ENCODE measurements around the gene CCHCR1.

The CCHCR1 gene

GRCh38 chr6:31096656-31097055, 60.9 kb downstream of the CCHCR1 start:
- DNase-seq = no peak

DNA sequence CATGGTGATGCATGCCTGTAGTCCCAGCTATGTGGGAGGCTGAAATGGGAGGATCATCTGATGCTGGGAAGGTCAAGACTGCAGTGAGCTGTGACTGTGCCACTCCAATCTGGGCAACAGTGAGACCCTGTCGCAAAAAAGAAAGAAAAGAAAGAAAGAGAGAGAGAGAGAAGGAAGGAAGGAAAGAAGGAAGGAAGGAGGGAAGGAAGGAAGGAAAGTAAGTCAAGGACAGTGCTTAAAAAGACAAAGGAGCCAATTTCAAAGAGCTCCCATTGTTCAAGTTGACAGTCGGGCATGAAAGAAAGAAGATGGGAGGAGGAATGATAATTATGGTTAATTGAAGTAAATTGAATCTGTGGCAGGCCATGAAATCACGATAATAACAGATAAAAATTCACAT, 61.4 kb downstream of the CCHCR1 start:
- no peak for DNase-seq

DNA sequence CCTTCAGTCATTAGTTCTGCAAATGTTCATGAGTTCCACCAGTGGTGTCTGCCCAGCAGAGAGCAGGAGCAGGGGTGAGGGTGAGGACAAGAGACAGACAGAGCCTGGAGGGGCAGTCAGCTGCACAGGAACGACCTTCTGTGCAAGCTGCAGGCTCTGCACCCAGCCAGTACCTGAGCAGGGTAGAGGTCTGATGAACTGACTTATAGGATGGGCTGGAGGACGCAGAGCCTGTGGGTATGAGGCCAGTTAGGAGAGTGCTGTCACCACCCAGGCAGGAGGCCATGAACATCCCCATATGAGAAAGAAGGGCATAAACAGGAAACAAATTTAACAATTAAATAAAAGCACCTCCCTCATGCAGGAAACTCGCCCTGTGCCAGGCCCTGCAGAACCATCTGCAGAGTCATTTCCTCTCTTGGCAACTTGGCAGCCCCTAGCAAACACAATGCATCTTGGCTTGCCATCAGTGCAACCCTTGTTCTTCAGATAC, 63.2 kb downstream of the CCHCR1 start:
- DNase-seq = peak; percentile 16

DNA sequence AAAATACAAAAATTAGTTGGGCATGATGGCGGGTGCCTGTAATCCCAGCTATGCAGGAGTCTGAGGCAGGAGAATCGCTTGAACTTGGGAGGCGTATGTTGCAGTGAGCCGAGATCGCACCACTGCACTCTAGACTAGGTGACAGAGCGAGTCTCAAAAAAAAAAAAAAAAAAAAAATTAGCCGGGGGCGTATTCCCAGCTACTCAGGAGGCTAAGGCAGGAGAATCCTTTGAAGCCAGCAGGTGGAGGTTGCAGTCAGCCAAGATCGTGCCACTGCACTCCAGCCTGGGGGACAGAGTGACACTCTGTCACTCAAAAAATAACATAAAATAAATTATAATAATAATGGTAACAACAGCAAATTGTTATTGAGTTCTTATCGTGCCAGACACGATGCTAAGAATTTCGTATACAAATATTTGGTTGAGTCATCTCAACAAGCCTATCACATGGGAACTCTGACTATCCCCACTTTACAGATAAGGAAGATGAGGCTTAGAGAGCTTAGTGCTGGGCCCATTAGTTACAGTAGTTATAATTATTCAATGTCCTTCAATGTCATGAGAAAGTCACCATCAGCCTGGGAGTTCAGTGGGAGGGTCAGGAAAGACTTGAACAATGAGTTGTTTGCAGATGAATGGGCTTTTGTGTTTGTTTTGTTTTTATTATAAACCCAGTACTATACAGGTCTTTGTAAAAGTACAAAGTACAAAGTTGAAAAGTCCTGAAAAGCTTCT, 64.7 kb downstream of the CCHCR1 start:
- DNase-seq = no peak

Measured in NCI-H2029 treated with DMSO at 0.1 percent for 48 hours (cell line).